ENCODE data around the gene BRPF1. TPM values are rescaled to one million over a fixed set of nuclear protein-coding genes. Genes with fewer than 3 reads are reported as not detected.

The BRPF1 gene
- total and polyA plus RNA-seq, 2 donors (not counting 1 experiment from before 2014, with no cell fraction given), result 24.4 to 36.5 TPM

GRCh38 chr3:9782770-9783169, 51.2 kb downstream of the BRPF1 start:
- Mint-ChIP-seq H3K27ac (peak overlapping the region; percentile 83), H3K27me3 (no peaks in the 10 kb centered on the region), H3K9me3 (ENCODE audit: insufficient read depth) (no peaks in the 10 kb centered on the region), H3K4me3 (peak overlapping the region; percentile 61), H3K4me1 (peaks cover 52% of the 10 kb centered on the region)
- Histone ChIP-seq H3K36me3 (replicated peaks in 1 of 2; ENCODE audit: control extremely low read depth in 1 of 2, control insufficient read depth in 1 of 2, extremely low read depth in 1 of 2, insufficient read depth in 2 of 2, low read length in 1 of 2) (peaks cover 2 to 45% of the 10 kb centered on the region in 2 experiments), H3K4me3 (ENCODE audit: control extremely low read depth in 1 of 5, extremely low read depth in 1 of 5, insufficient read depth in 1 of 5, low read depth in 2 of 5, low read length in 4 of 5) (no peak overlapping the region), H3K27me3 (replicated peaks in 1 of 4; ENCODE audit: control extremely low read depth in 1 of 4, control insufficient read depth in 3 of 4, insufficient read depth in 4 of 4, low read length in 3 of 4) (no peaks in the 10 kb centered on the region), H3K27ac (ENCODE audit: low read length in 2 of 2) (peak overlapping the region in 1 of 2 donors; percentile 61), H3K4me2 (replicated peaks; ENCODE audit: low read depth, low read length, poor library complexity, severe bottlenecking) (peak overlapping the region; percentile 59), H3K4me1 (ENCODE audit: control insufficient read depth in 2 of 2, insufficient read depth in 2 of 2, low read length in 2 of 2) (peaks cover 50 to 52% of the 10 kb centered on the region in 2 donors), H3K79me2 (ENCODE audit: control insufficient read depth, insufficient read depth, low read length) (peaks cover 15% of the 10 kb centered on the region), H3K9me3 (ENCODE audit: control extremely low read depth in 1 of 3, control insufficient read depth in 2 of 3, insufficient read depth in 1 of 3, low read length in 2 of 3) (no peaks in the 10 kb centered on the region), H3K9ac (ENCODE audit: low read length) (no peak overlapping the region), H4K20me1 (ENCODE audit: control insufficient read depth, insufficient read depth, low read length, poor library complexity, severe bottlenecking) (no peaks in the 10 kb centered on the region), H2AFZ (ENCODE audit: insufficient read depth, low read depth, low read length, poor library complexity, severe bottlenecking) (no peak overlapping the region)
- intact Hi-C loops (cut with micrococcal nuclease), result loop anchor here (1.0 to 5.0 kb wide), 2 partner anchors 62 to 245 kb away; partner anchors contain the start of genes FANCD2 and RPUSD3
- peak; percentile 66 for DNase-seq
- ChIA-PET CTCF (interaction anchor here (0.6 to 4.6 kb wide), 15 partner anchors 10 to 956 kb away, joined by 3 to 25 read pairs (median 4); partner anchors contain the start of genes ARPC4, EMC3, OGG1 and TADA3), POLR2A (interaction anchor here (0.7 to 3.7 kb wide), 4 partner anchors 10 to 205 kb away, joined by 3 to 18 read pairs (median 8); partner anchors contain the start of genes ARPC4, EMC3, OGG1 and TADA3)
- peak; percentile 22 for ATAC-seq (ENCODE audit: low read depth)
- WGBS (ENCODE audit: insufficient coverage), result 90% methylated on average over 2 of the region's 3 CpGs
- TF ChIP-seq EZH2 (IDR thresholded peaks at IDR 0.05; ENCODE audit: borderline replicate concordance, insufficient read depth, low read depth, low read length, poor library complexity, severe bottlenecking) (no peak), CTCF (IDR thresholded peaks at IDR 0.05) (peak; percentile 25)

GRCh38 chr3:9783954-9784353, 52.4 kb downstream of the BRPF1 start:
- ATAC-seq (ENCODE audit: low read depth), result no peak
- TF ChIP-seq EZH2 (IDR thresholded peaks at IDR 0.05; ENCODE audit: borderline replicate concordance, insufficient read depth, low read depth, low read length, poor library complexity, severe bottlenecking), result no peak
- TF ChIP-seq CTCF (IDR thresholded peaks at IDR 0.05), result no peak
- H3K36me3 ChIP-seq (replicated peaks in 1 of 2; ENCODE audit: control extremely low read depth in 1 of 2, control insufficient read depth in 1 of 2, extremely low read depth in 1 of 2, insufficient read depth in 2 of 2, low read length in 1 of 2), result peaks cover 2 to 48% of the 10 kb centered on the region in 2 experiments
- H3K27me3 Mint-ChIP-seq, result no peaks in the 10 kb centered on the region
- no peak overlapping the region for H3K4me2 ChIP-seq (replicated peaks; ENCODE audit: low read depth, low read length, poor library complexity, severe bottlenecking)
- no peak overlapping the region for H3K9ac ChIP-seq (ENCODE audit: low read length)
- H3K4me3 Mint-ChIP-seq, result no peak overlapping the region
- ChIA-PET POLR2A (interaction anchor here (1.0 kb wide), 1 partner anchor 11 kb away, joined by 3 read pairs; no protein-coding TSS in a partner anchor), CTCF (interaction anchor here (0.9 to 2.5 kb wide), 3 partner anchors 149 to 955 kb away, joined by 3 to 8 read pairs (median 3); no protein-coding TSS in a partner anchor)
- H3K4me1 Mint-ChIP-seq, result peaks cover 41% of the 10 kb centered on the region
- no peaks in the 10 kb centered on the region for H3K9me3 ChIP-seq (ENCODE audit: control extremely low read depth in 1 of 3, control insufficient read depth in 2 of 3, insufficient read depth in 1 of 3, low read length in 2 of 3)
- H3K4me3 ChIP-seq (ENCODE audit: control extremely low read depth in 1 of 5, extremely low read depth in 1 of 5, insufficient read depth in 1 of 5, low read depth in 2 of 5, low read length in 4 of 5), result no peak overlapping the region
- no peaks in the 10 kb centered on the region for H4K20me1 ChIP-seq (ENCODE audit: control insufficient read depth, insufficient read depth, low read length, poor library complexity, severe bottlenecking)
- peaks cover 15% of the 10 kb centered on the region for H3K79me2 ChIP-seq (ENCODE audit: control insufficient read depth, insufficient read depth, low read length)
- H3K9me3 Mint-ChIP-seq (ENCODE audit: insufficient read depth), result no peaks in the 10 kb centered on the region
- no peak overlapping the region for H3K27ac ChIP-seq (ENCODE audit: low read length in 2 of 2)
- no peak overlapping the region for H3K27ac Mint-ChIP-seq
- H3K4me1 ChIP-seq (ENCODE audit: control insufficient read depth in 2 of 2, insufficient read depth in 2 of 2, low read length in 2 of 2), result peaks cover 38 to 40% of the 10 kb centered on the region in 2 donors
- intact Hi-C loops (cut with micrococcal nuclease), result loop anchor here (5.0 kb wide), 1 partner anchor 243 kb away; the partner anchor contains the start of gene FANCD2
- WGBS (ENCODE audit: insufficient coverage), result over 99% methylated on average over 14 of the region's 14 CpGs
- no peaks in the 10 kb centered on the region for H3K27me3 ChIP-seq (replicated peaks in 1 of 4; ENCODE audit: control extremely low read depth in 1 of 4, control insufficient read depth in 3 of 4, insufficient read depth in 4 of 4, low read length in 3 of 4)
- H2AFZ ChIP-seq (ENCODE audit: insufficient read depth, low read depth, low read length, poor library complexity, severe bottlenecking), result no peak overlapping the region
- DNase-seq, result no peak
